DND-41 (cell line): ENCODE measurements around the gene FAR2.

Experiments used
- ATAC-seq: fragments of 200-7000 bp; cut with Tn5 transposase; 3 replicates; pipeline ENCODE4 v1.9.1; 2021; ENCODE audit warnings: low read depth; ENCODE audit not compliant: insufficient read depth
- DNase-seq: peaks from one replicate; pipeline ENCODE4 v3.0.0-alpha.2; 2020
- H2AFZ ChIP-seq: 2 replicates; pipeline ENCODE4 v1.6.0; 2012; ENCODE audit warnings: low read depth, low read length
- H3K27ac ChIP-seq: 2 replicates; pipeline ENCODE4 v1.5.1; 2012; ENCODE audit warnings: low read length, inconsistent platforms
- H3K27me3 ChIP-seq: fragments of 200-600 bp; sonication (generic); 2 replicates; pipeline ENCODE4 v1.6.0; 2012; ENCODE audit warnings: low read length, mild to moderate bottlenecking, inconsistent platforms; ENCODE audit not compliant: insufficient read depth, poor library complexity
- H3K36me3 ChIP-seq: 2 replicates; pipeline ENCODE4 v1.5.1; 2012; ENCODE audit warnings: low read length, inconsistent platforms; ENCODE audit not compliant: insufficient read depth
- H3K4me1 ChIP-seq: 2 replicates; pipeline ENCODE4 v1.5.1; 2012; ENCODE audit warnings: mild to moderate bottlenecking, low read length; ENCODE audit not compliant: insufficient read depth
- H3K4me2 ChIP-seq: 2 replicates; pipeline ENCODE4 v1.6.0; 2012; ENCODE audit warnings: mild to moderate bottlenecking, moderate library complexity, low read length, inconsistent platforms; ENCODE audit not compliant: insufficient read depth
- H3K4me3 ChIP-seq, 2 experiments: fragments of 200-600 bp in 1 of 2; shearing (Covaris generic) in 1 of 2; 2 replicates each; pipeline ENCODE4 v1.5.1; 2012 to 2016; ENCODE audit warnings: inconsistent platforms in 2 of 2, low read length in 2 of 2, mild to moderate bottlenecking in 2 of 2, low read depth in 1 of 2, moderate library complexity in 1 of 2
- H3K79me2 ChIP-seq: 2 replicates; pipeline ENCODE4 v1.6.0; 2012; ENCODE audit warnings: low read length, inconsistent platforms; ENCODE audit not compliant: insufficient read depth
- H3K9ac ChIP-seq: 2 replicates; pipeline ENCODE4 v1.6.0; 2012; ENCODE audit warnings: low read depth, mild to moderate bottlenecking, inconsistent platforms, low read length, moderate library complexity
- H3K9me3 ChIP-seq: 2 replicates; pipeline ENCODE4 v1.5.1; 2012; ENCODE audit warnings: low read length, moderate library complexity, mild to moderate bottlenecking, inconsistent platforms; ENCODE audit not compliant: insufficient read depth, severe bottlenecking
- H4K20me1 ChIP-seq: 2 replicates; pipeline ENCODE4 v1.6.0; 2012; ENCODE audit warnings: low read length; ENCODE audit not compliant: insufficient read depth
- EZH2 ChIP-seq: IDR thresholded peaks from 3 replicates; pipeline ENCODE4 v1.6.1; 2012; ENCODE audit warnings: borderline replicate concordance, low read depth, mild to moderate bottlenecking, moderate library complexity, low read length, inconsistent platforms; ENCODE audit not compliant: severe bottlenecking
- TF ChIP-seq, protein P1 (sequence below): IDR thresholded peaks from 2 replicates; pipeline ENCODE4 v1.5.1; 2012; ENCODE audit warnings: borderline replicate concordance, low read length, moderate library complexity, mild to moderate bottlenecking; ENCODE audit not compliant: poor library complexity, severe bottlenecking; ENCODE audit errors: extremely low read depth

Gene FAR2

GRCh38 chr12:29208936-29209701 lies 60.0 kb downstream of the FAR2 start:
- Histone ChIP-seq H3K4me2 (no peak overlapping the region), H3K36me3 (no peaks in the 10 kb centered on the region), H4K20me1 (no peaks in the 10 kb centered on the region), H3K27ac (no peak overlapping the region), H3K9me3 (no peaks in the 10 kb centered on the region), H3K79me2 (no peaks in the 10 kb centered on the region), H3K4me3 (no peak overlapping the region), H3K9ac (no peak overlapping the region), H2AFZ (no peak overlapping the region), H3K4me1 (no peaks in the 10 kb centered on the region), H3K27me3 (no peaks in the 10 kb centered on the region)
- DNase-seq (no peak), ATAC-seq (no peak)
- no peak for TF ChIP-seq EZH2
- TF ChIP-seq, protein P1, sequence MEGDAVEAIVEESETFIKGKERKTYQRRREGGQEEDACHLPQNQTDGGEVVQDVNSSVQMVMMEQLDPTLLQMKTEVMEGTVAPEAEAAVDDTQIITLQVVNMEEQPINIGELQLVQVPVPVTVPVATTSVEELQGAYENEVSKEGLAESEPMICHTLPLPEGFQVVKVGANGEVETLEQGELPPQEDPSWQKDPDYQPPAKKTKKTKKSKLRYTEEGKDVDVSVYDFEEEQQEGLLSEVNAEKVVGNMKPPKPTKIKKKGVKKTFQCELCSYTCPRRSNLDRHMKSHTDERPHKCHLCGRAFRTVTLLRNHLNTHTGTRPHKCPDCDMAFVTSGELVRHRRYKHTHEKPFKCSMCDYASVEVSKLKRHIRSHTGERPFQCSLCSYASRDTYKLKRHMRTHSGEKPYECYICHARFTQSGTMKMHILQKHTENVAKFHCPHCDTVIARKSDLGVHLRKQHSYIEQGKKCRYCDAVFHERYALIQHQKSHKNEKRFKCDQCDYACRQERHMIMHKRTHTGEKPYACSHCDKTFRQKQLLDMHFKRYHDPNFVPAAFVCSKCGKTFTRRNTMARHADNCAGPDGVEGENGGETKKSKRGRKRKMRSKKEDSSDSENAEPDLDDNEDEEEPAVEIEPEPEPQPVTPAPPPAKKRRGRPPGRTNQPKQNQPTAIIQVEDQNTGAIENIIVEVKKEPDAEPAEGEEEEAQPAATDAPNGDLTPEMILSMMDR: no peak

DNA sequence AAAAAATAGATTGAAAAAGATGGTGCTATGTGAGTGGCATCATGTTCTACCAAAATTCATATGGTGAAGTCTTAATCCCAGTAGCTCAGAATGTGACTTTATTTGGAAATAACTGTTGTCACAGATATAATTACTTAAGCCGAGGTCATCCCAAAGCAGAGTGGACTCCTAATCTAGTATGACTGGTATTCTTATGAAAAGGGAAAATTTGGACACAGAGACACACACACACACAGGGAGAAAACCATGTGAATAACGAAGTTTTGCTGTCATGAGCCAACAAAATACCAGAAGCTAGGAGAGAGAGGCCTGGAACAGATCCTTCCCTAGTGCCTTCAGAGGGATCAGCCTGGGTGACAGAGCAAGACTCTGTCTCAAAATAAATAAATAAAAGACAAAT lies 62.6 kb downstream of the FAR2 start:
- no peak overlapping the region for H3K9ac ChIP-seq
- H3K79me2 ChIP-seq: no peaks in the 10 kb centered on the region
- H3K36me3 ChIP-seq: no peaks in the 10 kb centered on the region
- H3K4me3 ChIP-seq: no peak overlapping the region
- no peaks in the 10 kb centered on the region for H3K9me3 ChIP-seq
- H2AFZ ChIP-seq: no peak overlapping the region
- no peaks in the 10 kb centered on the region for H4K20me1 ChIP-seq
- peaks cover 10% of the 10 kb centered on the region for H3K4me1 ChIP-seq
- H3K27ac ChIP-seq: no peak overlapping the region
- no peaks in the 10 kb centered on the region for H3K27me3 ChIP-seq
- DNase-seq (no peak), ATAC-seq (no peak)
- TF ChIP-seq, protein P1: no peak
- no peak overlapping the region for H3K4me2 ChIP-seq

GRCh38 chr12:29212682-29213403 lies 63.8 kb downstream of the FAR2 start:
- Histone ChIP-seq H3K9ac (no peak overlapping the region), H2AFZ (no peak overlapping the region), H3K36me3 (no peaks in the 10 kb centered on the region), H3K9me3 (no peaks in the 10 kb centered on the region), H3K27ac (no peak overlapping the region), H3K4me2 (no peak overlapping the region), H3K4me3 (no peak overlapping the region), H3K27me3 (no peaks in the 10 kb centered on the region), H4K20me1 (no peaks in the 10 kb centered on the region), H3K4me1 (peaks cover 15% of the 10 kb centered on the region), H3K79me2 (no peaks in the 10 kb centered on the region)
- no peak for TF ChIP-seq EZH2
- TF ChIP-seq, protein P1: no peak
- DNase-seq: no peak
- no peak for ATAC-seq
